Stimulated activated CD4-positive, alpha-beta T cell treated with anti-CD3 and anti-CD28 coated beads, Interleukin-1b, Interleukin-23, amount 100 ng/mL, for 48 hours (primary cell): Measurements from ENCODE around the gene PRC1.
"Not testable (repeated sequence)": the region's sequence is repeated elsewhere in the genome, so short reads cannot be mapped to it uniquely, and the experiment has no call there.

ENCODE experiments used
- DNase-seq: peaks from one replicate; pipeline ENCODE4 v3.0.0-alpha.2; 2020

The PRC1 gene, protein sequence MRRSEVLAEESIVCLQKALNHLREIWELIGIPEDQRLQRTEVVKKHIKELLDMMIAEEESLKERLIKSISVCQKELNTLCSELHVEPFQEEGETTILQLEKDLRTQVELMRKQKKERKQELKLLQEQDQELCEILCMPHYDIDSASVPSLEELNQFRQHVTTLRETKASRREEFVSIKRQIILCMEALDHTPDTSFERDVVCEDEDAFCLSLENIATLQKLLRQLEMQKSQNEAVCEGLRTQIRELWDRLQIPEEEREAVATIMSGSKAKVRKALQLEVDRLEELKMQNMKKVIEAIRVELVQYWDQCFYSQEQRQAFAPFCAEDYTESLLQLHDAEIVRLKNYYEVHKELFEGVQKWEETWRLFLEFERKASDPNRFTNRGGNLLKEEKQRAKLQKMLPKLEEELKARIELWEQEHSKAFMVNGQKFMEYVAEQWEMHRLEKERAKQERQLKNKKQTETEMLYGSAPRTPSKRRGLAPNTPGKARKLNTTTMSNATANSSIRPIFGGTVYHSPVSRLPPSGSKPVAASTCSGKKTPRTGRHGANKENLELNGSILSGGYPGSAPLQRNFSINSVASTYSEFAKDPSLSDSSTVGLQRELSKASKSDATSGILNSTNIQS

DNA sequence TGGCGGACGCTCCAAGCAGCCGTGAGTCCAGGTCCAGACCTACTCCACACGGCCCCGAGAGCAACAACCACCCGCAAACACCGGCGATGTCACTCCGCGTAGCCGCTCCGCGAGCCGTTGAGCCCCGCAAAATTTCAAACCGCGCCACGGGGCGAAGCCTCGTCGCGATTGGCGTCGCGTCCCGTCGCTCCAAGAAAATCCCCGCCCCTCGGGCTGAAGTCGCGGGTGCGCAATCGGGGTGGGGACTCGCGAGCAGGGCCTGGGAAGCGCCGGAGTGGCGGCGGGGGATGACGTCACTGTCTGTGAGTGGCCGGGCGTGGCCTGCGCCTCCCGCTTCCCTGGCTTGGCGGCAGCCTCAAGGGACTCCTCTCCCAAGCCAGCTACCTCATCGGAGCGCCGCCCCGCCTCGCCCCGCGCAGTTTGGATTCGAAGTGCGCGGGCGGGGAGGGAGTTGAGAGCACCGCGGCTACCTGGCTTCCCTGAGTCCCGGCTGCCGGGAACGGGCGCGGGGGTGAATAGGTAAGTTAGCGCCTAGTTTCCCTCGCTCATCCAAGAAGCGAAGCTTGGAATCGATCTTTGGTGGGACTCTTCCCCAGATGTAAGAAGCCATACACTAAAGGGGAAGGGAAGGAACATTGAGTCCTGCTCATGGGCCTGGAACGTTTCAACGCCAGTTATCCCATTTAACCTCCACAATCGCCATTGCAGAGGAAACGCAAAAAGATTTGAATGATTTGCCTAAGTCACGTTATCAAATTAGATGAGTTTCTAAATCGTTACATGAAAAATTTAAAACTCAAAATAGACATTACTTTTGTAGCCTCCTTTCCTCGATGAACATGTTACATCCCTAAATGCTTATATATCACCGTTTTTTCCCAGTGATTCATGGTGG, at the start of gene PRC1:
Gene PRC1 (minus strand): TSS at position 119 of the 895 bp plus-strand sequence. CDS start 118 bp downstream, at position 1.
- peak; percentile 98 for DNase-seq

DNA sequence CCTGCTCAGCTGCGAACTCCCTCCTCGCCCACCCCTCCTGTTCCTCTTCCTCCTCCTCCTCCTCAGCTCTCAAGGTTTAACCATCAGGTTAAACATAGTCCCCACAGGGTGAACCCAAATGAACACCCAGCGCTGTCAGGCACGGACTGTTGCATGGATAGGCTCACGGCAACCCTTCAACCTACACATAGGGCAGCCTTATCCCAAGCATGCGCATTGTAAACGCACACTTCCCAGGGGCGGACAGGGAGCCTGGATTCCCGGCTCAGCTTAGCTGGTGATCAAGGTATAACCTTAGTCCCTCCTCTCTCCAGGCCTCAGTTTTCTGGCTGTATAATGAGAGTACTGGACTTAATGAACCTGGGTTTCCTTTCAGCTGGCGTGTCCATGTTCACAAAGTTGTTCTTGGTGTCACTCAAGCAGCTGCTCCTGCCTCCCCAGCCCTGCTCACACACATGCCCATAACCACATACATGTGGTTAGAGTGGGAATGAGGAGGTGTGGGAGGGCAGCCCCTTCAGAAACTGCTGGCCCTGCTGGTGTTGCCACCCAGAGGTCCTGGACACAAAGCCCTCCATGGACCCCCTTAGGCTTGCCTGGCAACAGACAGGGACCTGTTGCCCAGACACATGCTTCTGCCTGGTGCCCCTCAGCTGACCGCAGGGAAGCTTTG, 49.0 kb upstream of the PRC1 start:
- no peak for DNase-seq

DNA sequence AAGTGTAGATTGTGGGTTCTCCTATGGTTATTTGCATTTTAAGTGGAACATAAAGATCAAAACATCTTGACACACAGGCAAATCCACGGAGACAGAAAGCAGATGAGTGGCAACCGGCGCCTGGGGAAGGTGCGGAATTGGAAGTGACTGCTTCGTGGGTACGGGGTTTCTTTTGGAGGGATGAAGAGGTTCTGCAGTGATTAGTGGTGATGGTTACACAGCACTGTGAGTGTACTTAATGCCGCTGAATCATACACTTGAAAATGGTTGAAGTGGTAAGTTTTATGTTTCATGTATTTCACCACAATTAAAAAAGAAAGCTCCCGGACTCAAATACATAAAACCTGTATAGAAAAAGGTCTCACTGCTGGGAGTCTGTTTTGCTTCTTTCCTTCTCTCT, 46.5 kb upstream of the PRC1 start:
- no peak for DNase-seq

DNA sequence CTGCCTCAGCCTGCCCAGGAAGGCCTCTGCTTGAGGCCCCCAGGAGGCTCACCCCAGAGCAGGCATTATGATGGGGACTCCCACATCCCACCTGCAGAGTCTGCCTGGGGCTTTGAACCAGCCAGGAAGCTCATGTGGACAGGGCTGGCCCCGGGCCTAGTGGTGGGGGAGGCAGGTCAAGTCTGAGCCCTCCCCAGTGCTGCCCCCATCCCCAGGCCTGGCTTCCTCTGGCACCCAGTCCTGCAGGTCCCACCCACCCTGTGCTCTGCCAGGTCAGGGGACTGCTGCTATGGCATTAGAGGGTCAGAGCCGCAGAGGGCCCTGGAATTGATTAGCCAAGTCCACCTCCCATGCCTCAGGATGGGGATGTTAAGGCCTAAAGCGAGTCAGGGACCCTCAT, 45.7 kb upstream of the PRC1 start:
- no peak for DNase-seq

DNA sequence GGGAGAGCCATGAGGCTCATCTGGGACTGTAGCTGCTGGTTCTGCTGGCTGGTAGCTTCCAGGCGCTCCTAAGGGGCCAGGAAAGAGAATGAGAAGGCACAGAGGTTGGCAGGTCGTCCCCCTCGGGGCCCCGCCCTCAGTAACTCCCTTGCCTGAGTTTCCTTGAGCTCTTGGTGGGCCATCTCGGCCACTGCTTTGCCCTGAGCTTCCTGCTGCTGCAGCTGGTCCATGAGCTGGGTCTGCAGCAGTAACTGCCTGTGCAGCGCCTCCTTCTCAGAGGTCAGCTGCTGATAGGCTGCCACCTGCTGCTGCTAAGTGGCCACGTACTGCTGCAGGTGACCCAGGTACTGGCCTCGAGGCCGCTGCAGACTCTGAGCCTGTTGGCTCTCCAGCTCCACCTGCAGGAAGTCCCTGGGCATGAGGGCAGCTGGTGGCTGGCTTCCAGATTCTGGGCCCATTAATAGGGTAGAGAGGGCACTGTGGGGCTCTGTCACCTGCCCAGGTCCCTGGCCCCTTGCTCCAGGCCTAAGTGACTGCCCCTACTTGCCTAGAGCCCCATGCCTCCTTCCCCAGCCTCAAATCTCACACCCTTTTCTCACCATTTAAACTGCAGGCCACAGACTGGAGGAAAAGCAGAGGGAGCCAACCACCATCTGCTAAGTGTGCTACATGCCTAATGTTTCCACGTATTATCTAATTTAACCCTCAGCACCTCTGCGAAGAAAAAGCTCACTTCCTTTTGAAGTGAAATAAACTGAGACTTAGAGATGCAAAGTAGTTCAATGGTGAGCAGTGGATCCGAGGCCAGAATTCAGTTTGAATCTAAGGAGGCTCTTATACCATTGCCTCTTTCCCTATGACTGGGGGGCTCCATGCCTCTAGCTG, 38.8 kb upstream of the PRC1 start:
- DNase-seq = peak; percentile 55

DNA sequence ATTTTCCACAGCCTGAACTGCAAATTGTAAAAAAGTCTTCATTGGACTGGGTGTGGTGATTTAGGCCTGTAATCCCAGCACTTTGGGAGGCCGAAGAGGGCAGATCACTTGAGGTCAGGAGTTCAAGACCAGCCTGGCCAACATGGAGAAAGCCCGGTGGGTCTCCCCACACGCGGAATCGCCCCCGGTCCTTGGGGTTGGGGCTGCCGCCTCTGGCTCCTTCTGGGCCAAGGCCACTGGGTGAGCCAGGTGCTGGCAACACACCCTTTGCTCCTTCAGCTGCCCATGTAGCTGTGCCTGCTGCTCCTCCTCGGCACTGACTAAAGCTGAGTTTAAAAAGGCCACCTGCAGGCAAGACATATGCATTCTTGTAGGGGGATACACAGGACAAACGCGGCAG, 37.5 kb upstream of the PRC1 start:
- no peak for DNase-seq

DNA sequence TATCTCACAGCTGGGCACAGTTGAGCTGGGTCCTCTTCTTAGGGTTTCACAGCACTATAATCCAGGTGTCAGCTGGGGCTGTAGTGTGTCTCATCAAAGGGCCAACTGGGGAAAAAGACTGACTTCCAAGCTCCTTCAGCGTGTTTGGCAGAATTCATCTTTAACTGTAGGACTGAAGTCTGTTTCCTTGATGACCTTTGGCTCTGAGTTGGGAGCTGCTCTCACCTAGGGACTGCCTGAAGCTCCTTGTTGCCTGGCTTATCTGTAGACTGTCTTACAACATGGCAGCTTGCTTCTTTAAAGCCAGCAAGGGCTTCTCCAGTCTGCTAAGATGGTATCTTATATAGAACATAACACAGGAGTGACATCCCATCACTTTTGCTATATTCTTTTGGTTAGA, 33.3 kb upstream of the PRC1 start:
- DNase-seq = no peak

DNA sequence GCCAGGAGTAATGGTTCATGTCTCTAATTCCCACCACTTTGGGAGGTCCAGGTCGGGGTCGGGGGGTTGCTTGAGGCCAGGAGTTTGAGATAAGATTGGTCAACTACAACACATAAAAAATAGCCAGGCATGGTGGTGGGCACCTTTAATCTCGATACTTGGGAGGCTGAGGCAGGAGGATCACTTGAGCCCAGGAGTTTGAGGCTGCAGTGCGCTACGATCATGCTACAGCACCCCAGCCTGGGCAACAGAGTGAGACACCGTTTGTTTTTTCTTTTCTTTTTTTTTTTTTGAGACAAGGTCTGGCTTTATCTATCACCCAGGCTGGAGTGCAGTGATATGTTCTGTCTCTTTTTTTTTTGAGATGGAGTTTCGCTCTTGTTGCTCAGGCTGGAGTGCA, 29.4 kb upstream of the PRC1 start:
- no peak for DNase-seq

DNA sequence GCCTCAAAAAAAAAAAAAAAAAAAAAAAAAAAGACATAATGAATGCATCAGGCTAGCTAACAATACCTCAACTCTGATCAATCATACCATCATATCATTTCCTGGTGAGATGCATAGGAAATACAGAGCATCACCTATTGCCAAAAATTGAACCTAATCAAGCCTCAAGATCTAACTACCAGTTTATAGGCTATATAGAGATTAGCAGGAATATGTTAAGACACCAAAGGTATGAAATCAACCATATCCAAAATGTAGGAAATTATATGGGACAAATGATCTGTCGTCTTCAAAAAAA, 28.4 kb upstream of the PRC1 start:
- DNase-seq = no peak

DNA sequence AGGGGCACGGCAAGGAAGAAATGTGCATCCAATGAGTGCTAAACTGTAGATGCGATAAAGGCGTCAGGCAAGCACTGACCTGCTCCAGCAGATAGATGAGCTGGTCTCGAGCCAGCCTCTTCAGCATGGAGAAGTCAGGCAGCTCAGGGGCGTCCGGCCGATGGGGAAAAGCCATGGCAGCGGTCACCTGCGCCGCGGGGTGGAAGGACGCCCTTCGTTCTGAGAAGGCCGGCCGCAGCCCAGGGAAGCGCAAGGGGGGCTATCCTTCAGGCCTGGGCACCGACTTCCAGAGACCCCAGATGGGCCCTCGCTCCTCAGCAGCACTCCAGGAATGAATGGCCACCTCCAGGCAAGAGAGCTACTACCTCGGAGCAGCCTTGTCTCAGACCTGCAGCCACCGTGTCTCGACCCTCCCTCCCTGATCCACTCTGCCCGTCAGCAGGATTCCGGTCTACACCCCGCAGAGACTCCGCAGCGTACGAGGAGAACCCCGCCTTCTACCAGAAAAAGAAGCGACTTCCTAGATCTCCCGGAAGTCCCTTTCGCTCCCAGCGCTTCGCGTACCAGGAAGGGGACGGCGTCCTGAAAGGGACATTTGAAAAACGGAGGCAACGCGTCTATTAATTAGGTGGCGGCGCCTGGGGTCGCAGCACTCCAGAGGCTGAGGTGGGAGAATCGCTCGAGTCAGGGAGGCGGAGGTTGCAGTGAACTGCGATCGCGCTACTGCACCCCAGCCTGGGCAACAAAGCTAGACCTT, 27.9 kb upstream of the PRC1 start, which contains the start of gene VPS33B:
Gene VPS33B (minus strand): TSS at position 520 of the 757 bp plus-strand sequence. CDS start 345 bp downstream, at position 175.
- DNase-seq = peak; percentile 81

DNA sequence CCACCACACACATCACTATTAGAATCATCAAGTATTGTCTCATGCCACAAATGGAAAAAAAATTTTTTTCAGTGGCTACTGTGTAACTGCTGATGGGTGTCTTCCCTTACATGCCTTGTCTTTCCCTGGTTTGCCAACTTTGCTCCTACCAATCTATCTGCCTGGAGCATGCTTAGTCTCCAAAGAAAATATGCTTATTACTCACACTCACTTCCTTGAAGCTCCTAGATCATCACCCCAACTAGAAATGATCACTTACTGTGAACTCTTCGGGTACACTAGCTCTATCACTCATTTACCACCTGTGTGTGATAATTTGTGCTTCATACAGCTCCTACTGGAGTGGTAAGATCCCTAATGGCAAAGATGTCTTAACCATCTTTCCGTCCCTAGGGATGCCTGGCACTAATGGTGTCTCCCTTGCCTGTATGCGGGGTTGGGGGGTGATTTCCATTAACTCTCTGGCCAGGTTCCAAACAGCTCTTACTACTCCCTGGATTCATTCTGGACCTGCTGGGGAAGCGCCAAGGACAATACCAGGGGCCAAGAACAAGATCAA, 27.3 kb upstream of the PRC1 start:
- no peak for DNase-seq

DNA sequence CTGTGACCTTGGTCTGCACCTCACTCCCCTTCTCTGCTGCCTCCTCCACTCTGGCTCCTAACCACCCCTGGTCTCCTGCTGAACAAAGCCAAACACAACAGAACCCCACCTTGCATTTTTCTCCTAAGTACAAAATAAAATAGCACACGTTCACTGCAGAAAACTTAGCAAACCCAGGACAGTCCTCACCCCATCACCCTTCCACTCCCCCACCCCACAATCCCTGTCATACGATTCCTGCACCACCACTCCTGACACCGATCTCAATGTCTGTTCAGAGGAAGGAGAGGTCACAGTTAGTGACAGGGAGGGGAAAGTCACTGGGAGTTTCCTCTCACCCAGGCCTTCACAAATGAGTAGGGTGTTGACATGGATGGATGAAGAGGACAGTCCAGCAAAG, 23.8 kb upstream of the PRC1 start:
- no peak for DNase-seq

DNA sequence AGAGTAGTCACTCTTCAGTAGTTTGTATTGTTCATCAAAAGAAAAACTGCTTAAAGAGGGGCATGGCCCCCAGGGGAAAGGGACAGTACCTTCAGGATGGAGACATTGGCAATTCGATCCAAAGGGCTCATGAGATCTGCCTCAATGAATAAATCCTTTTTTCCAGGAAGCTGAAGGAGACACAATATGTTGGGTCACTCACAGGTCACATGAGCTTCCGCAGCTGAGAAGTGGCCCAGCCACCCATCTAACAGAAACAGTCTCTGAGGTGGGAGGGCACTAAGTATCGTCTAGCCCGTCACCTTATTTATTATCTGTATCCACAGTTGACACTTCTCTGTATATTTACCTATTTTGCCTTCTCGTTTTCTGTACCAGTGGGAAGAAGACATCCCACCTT, 23.4 kb upstream of the PRC1 start:
- DNase-seq = no peak

DNA sequence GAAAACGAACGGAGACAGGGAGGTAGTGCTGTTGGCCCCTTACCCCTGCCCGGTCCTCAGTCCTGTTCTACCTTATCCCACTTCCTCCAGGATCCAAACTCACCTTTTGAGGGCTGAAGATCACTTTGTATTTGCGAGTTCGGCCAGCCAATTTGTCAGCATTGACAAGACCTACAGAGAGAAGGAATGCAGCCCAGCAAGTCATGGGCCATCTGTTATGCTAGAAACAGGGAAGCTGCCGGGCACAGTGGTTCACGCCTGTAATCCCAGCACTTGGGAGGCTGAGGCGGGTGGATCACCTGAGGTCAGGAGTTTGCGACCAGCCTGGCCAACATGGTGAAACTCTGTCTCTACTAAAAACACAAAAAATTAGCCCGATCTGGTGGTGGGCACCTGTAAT, 19.4 kb upstream of the PRC1 start:
- DNase-seq = not testable (repeated sequence)

DNA sequence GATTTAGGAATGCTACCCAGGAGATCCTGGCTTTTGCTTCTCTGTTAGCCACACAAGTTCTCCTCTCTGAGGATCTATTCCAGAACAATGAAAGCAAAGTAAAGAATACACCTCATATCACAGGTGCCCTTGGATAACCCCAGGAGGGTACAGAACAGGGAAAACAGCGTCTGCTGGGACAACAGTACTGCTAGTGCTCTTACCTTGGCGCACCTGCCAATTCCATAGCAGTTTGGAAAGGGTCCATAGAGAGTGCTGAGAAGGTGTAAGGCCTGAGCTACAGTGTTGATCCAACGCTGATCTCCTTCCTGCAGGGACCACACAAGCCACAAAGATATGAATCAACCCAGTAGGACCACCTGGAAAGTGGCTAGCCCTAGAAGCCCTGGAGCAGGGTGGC, 12.9 kb upstream of the PRC1 start:
- DNase-seq = no peak

DNA sequence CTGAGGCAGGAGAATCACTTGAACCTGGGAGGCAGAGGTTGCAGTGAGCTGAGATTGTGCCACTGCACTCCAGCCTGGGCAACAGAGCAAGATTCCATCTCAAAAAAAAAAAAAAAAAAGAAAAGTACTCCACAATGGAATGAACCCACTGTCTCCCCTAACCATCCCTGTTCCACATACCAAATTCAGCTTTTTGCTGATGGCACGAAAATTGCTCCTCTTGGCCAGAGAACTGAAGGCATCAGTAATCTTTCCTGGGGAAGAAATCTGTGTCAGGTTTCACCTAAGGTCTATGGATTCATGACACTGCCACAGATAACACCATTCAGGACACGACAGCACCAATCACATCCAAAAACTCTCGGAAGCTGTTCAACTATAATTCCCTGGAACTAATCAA, 6.9 kb upstream of the PRC1 start:
- DNase-seq = no peak

DNA sequence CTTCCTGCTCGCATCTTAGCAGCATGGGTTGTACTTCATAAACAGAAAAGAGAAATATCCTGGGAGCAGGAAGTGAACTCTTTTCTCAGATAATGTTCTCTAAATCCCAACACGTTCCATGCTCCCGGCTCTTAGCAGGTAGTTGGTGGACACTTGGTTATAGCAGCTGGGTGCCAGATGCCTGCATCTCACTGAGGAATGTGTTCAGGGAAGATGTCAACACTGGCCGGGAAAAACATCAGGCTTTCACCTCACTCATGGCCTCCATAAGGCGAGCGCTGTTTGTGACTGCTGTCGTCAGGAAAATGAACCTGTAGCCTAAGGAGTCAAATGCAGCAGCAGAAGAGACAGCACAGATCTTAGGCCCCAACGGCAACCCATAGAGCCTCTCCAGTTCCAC, 4.4 kb upstream of the PRC1 start:
- no peak for DNase-seq

DNA sequence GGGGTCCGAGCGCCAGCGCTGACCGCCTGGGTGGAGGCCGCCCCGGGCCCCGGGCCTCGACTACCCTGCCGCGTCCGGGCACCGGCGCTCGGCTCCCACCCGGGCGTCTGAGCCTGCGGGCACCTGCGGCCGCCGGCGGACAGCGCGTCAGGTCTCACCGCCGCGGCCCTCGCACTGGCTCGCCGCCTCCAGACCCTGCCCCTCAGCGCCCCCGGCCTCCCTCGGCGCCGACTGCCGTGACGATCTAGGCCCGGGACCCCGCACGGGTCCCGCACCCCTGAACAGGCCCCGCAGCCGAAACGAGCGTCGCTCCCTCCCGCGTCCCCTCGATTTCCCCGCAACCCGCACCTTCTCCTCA, 297 bp downstream of the PRC1 start:
- DNase-seq = peak; percentile 4

DNA sequence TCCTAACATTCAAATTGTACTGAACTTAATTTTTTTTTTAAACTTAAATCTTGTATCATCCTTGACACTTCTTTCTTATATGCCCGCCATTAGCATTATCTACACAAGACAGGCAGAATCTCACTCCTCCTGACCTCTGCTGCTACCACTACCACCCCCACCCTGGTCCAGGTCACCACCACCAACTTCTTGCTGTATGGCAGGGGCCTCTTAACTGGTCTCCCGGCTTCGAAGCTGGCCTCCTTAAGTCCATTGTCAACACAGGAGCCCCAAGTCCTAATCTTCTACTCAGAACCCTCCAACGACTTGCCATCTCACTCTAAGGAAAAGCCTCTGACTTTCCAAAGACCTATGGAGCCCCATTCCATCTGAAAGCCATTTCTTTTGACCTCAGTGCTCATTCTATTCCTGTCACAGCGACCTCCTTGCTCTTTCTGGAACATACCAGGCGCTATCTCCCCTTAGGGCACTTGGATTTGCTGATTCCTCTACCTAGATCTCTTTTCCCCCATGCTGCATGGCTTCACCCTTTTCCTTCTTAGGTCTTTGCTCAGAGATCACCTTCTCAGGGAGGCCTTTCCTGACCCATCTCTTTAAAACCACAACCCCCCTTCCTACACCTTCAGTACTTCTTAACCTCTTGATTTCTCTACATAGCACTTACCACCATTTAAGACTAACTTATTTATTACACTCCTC, 2.6 kb downstream of the PRC1 start:
- DNase-seq = no peak

DNA sequence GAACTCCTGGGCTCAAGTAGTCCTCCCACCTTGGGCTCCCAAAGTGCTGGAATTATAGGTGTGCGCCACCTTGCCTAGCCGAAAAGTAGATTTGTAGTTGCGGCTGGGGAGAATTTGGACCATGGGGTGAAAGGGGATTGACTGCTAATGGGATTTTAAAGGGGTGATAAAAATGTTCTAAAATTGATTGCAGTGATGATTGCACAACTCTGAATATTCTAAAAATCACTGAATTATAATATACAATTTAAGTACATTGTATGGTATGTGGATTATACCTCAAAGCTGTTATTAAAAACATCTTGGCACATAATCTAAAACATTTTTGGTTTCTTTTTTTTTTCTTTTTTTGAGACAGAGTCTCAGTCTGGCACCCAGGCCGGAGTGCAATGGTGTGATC, 3.9 kb downstream of the PRC1 start:
- no peak for DNase-seq
